Adrenal gland (tissue), 5 donors: ENCODE measurements around the gene BOD1.

ENCODE experiments used
- POLR2A ChIP-seq, 2 donors: fragments of 450-650 bp; IDR thresholded peaks; one replicate each; pipeline ENCODE4 v1.6.1; 2017; ENCODE audit warnings: antibody characterized with exemption in 2 of 2, mild to moderate bottlenecking in 2 of 2, moderate library complexity in 1 of 2
- TF ChIP-seq, protein P1 (sequence below), 6 experiments: fragments of 450-650 bp in 4 of 6; fragments of 200-600 bp in 2 of 6; sonication (generic) in 1 of 6; IDR thresholded peaks; 1 replicate in 5 of 6; 2 replicates in 1 of 6; pipeline versions ENCODE4 v1.5.1 to v1.8.0; 2016 to 2021; ENCODE audit warnings: antibody characterized with exemption in 6 of 6, mild to moderate bottlenecking in 2 of 6, moderate library complexity in 1 of 6
- donor health status: DM: no; HTN: no; CAD: no.

DNA sequence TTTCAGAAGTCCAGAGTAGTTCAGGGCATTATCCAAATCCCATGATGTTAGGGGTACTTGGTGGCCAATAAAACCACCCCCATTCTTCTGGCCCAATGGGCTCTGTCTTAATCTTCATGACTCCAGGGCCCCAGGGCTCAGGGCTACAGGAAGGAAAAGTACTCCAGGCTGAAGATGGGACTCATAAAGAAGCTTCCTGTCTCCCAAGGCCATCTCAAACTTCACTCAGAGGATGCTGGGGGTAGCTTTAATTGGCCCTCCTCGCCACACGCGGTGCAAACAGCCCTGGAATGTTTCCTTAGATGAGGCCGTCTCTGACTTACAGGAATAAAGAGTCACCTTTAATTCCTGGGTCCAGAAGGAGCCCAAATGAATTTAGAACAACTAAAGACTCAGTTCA lies 52.3 kb downstream of the BOD1 start:
- TF ChIP-seq POLR2A (IDR thresholded peaks at IDR 0.05): no peak
- TF ChIP-seq, protein P1, sequence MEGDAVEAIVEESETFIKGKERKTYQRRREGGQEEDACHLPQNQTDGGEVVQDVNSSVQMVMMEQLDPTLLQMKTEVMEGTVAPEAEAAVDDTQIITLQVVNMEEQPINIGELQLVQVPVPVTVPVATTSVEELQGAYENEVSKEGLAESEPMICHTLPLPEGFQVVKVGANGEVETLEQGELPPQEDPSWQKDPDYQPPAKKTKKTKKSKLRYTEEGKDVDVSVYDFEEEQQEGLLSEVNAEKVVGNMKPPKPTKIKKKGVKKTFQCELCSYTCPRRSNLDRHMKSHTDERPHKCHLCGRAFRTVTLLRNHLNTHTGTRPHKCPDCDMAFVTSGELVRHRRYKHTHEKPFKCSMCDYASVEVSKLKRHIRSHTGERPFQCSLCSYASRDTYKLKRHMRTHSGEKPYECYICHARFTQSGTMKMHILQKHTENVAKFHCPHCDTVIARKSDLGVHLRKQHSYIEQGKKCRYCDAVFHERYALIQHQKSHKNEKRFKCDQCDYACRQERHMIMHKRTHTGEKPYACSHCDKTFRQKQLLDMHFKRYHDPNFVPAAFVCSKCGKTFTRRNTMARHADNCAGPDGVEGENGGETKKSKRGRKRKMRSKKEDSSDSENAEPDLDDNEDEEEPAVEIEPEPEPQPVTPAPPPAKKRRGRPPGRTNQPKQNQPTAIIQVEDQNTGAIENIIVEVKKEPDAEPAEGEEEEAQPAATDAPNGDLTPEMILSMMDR (IDR thresholded peaks at IDR 0.05): no peak
